K562 (cell line): Measurements from ENCODE around the gene TXLNB. TPM values are rescaled to one million over a fixed set of nuclear protein-coding genes. Genes with fewer than 3 reads are reported as not detected.

Source experiments
- polyA plus RNA-seq, 8 experiments: library from polyadenylated mRNA; depleted of rRNA in 4 of 8; stranded (reverse) in 5 of 8; unstranded in 3 of 8; fragments of >200 nt; fragmentation: Nextera tagmentation in 2 of 8; fragmentation: Illumina TruSeq in 1 of 8; extraction: Ambion mirVana in 2 of 8; extraction: Trizol in 1 of 8; gene quantifications; 2 replicates each; pipeline versions ENCODE4 v1.2.1 to v1.2.3, GENCODE V29; 2011 to 2014; ENCODE audit warnings: inconsistent platforms in 1 of 8, missing spikeins in 1 of 8
- total RNA-seq, 7 experiments: library from RNA; depleted of rRNA in 6 of 7; stranded (reverse); fragments of >200 nt in 6 of 7; fragmentation: Illumina TruSeq in 2 of 7; extraction: Trizol in 2 of 7; gene quantifications; 2 replicates each; pipeline versions ENCODE4 v1.2.1 to v1.2.3, GENCODE V29; 2011 to 2021; ENCODE audit warnings: low replicate concordance in 1 of 7

Gene TXLNB
- total and polyA plus RNA-seq, 9 of the 15 experiments (the other 6 are each of a cell fraction or from before 2014, with no cell fraction given): not detected

Other genes with a start within 250 kb of the TXLNB start
- 1.8 TPM in 2 replicates for gene HECA, start 156.9 kb downstream of the TXLNB start, total RNA-seq (2014; rRNA removed)
- gene HECA, start 156.9 kb downstream of the TXLNB start, total RNA-seq (2014; rRNA removed; fragmentation: Illumina TruSeq; extraction: Trizol): 1.2 and 1.5 TPM in 2 replicates
- gene HECA, start 156.9 kb downstream of the TXLNB start, total RNA-seq (2015; rRNA removed; fragmentation: Illumina TruSeq; extraction: Trizol): 0.57 and 0.83 TPM in 2 replicates
- 1.6 and 2.3 TPM in 2 replicates for gene HECA, start 156.9 kb downstream of the TXLNB start, total RNA-seq (2021)
- gene HECA, start 156.9 kb downstream of the TXLNB start, polyA plus RNA-seq (2011; rRNA removed): 1.6 and 1.7 TPM in 2 replicates
- 1.1 and 1.7 TPM in 2 replicates for gene HECA, start 156.9 kb downstream of the TXLNB start, polyA plus RNA-seq (2014; fragmentation: Illumina TruSeq; extraction: Trizol)
- gene HECA, start 156.9 kb downstream of the TXLNB start, polyA plus RNA-seq (2014; fragmentation: Nextera tagmentation; extraction: Ambion mirVana): under 1 TPM; 0.31 to 0.58 TPM
- gene HECA, start 156.9 kb downstream of the TXLNB start, polyA plus RNA-seq (2014; rRNA removed): 0.77 and 1.1 TPM in 2 replicates
- gene CITED2, start 82.7 kb upstream of the TXLNB start, total RNA-seq (2014; rRNA removed): 56.6 and 80.0 TPM in 2 replicates
- gene CITED2, start 82.7 kb upstream of the TXLNB start, total RNA-seq (2014; rRNA removed; fragmentation: Illumina TruSeq; extraction: Trizol): 15.3 and 18.2 TPM in 2 replicates
- 12.0 and 13.5 TPM in 2 replicates for gene CITED2, start 82.7 kb upstream of the TXLNB start, total RNA-seq (2015; rRNA removed; fragmentation: Illumina TruSeq; extraction: Trizol)
- 80.9 and 86.1 TPM in 2 replicates for gene CITED2, start 82.7 kb upstream of the TXLNB start, total RNA-seq (2021)
- 17.5 and 44.7 TPM in 2 replicates for gene CITED2, start 82.7 kb upstream of the TXLNB start, polyA plus RNA-seq (2011; rRNA removed)
- 43.4 and 44.8 TPM in 2 replicates for gene CITED2, start 82.7 kb upstream of the TXLNB start, polyA plus RNA-seq (2014; fragmentation: Illumina TruSeq; extraction: Trizol)
- gene CITED2, start 82.7 kb upstream of the TXLNB start, polyA plus RNA-seq (2014; fragmentation: Nextera tagmentation; extraction: Ambion mirVana): under 1 TPM; 0.21 to 0.43 TPM
- gene CITED2, start 82.7 kb upstream of the TXLNB start, polyA plus RNA-seq (2014; rRNA removed): 34.2 and 34.8 TPM in 2 replicates